Gastrocnemius medialis (tissue), 4 donors: ENCODE measurements around the gene TNS3.
A peak's percentile ranks its signal among the peaks of the same experiment; 100 is the strongest.

Experiments used
- CTCF ChIP-seq, 5 experiments: fragments of 450-650 bp in 3 of 5; fragments of 200-600 bp in 2 of 5; sonication (generic) in 2 of 5; IDR thresholded peaks in 4 of 5; conservative IDR thresholded peaks in 1 of 5; 1 replicate in 4 of 5; 2 replicates in 1 of 5; pipeline ENCODE4 v1.5.1; 2016 to 2019; ENCODE audit warnings: antibody characterized with exemption in 5 of 5, mild to moderate bottlenecking in 3 of 5, moderate library complexity in 3 of 5
- POLR2A ChIP-seq, 2 donors: fragments of 450-650 bp; IDR thresholded peaks; one replicate each; pipeline ENCODE4 v1.6.1; 2017; ENCODE audit warnings: antibody characterized with exemption in 2 of 2, mild to moderate bottlenecking in 2 of 2, moderate library complexity in 2 of 2

DNA sequence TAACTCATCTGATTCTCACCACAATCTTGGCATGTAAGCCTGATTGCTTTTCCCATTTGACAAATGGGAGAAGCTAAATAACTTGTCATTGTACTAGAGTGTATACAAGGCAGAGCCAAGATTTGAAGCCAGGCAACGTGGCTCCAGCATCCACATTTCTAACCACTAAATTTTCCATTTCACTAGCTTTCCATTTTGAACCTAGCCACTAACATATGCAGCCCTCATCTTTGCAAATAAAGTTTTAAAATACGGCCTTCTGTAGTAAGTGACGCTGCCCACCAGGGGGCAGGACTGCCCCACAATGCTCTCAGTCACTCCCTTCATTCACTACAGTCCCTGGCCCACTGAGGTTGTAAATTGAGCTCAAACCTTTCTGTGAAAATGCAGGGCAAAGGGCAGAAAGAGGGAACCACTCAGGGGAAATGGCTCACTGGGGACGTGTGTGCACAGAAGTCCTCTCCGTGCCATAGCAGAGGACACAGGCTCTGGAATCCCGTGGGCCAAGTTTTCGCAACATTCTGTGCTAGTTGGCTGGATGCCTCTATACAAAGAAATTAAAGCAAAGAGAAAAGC lies 315.7 kb downstream of the TNS3 start:
- TF ChIP-seq CTCF (IDR thresholded peaks at IDR 0.05 in 4 of 5, conservative IDR thresholded peaks at IDR 0.05 in 1 of 5), result peak; percentile 90 to 96 (median 93)
- TF ChIP-seq POLR2A (IDR thresholded peaks at IDR 0.05), result no peak
